ENCODE results near the gene LCE1F.

Gene LCE1F

GRCh38 chr1:152759453-152760173, 15.3 kb upstream of the LCE1F start:
- H2AK5ac ChIP-seq (ENCODE audit: low read depth, low read length), result no peak overlapping the region
- no peak overlapping the region for H3K4me2 ChIP-seq (ENCODE audit: insufficient read depth, low read length, poor library complexity, severe bottlenecking)
- peaks cover 0 to 53% of the 10 kb centered on the region in 2 donors for H3K9me3 ChIP-seq (replicated peaks in 1 of 2; ENCODE audit: control insufficient read depth in 2 of 2, insufficient read depth in 1 of 2, low read depth in 1 of 2, low read length in 2 of 2)

GRCh38 chr1:152760551-152761190, 14.3 kb upstream of the LCE1F start:
- no peak overlapping the region for H3K14ac ChIP-seq (ENCODE audit: low read length)
- no peaks in the 10 kb centered on the region for H3K27me3 ChIP-seq (ENCODE audit: control insufficient read depth in 3 of 3, insufficient read depth in 3 of 3, low read depth in 1 of 3, low read length in 3 of 3)
- peaks cover 0 to 52% of the 10 kb centered on the region in 2 donors for H3K9me3 ChIP-seq (replicated peaks in 1 of 2; ENCODE audit: control insufficient read depth in 2 of 2, insufficient read depth in 1 of 2, low read depth in 1 of 2, low read length in 2 of 2)
- no peaks in the 10 kb centered on the region for H3K36me3 ChIP-seq (replicated peaks in 1 of 2; ENCODE audit: control insufficient read depth in 2 of 2, insufficient read depth in 2 of 2, low read length in 2 of 2)
- H2BK120ac ChIP-seq (ENCODE audit: low read depth, low read length), result no peak overlapping the region
- no peaks in the 10 kb centered on the region for H3K79me1 ChIP-seq (ENCODE audit: low read depth, low read length)
- no peak overlapping the region for H3K4ac ChIP-seq (ENCODE audit: low read length)
- H3K18ac ChIP-seq (ENCODE audit: low read length), result no peak overlapping the region
- H2BK12ac ChIP-seq (ENCODE audit: low read length), result no peak overlapping the region
- H3K23ac ChIP-seq (ENCODE audit: low read depth, low read length, poor library complexity), result peak overlapping the region; percentile 13
- no peak for DNase-seq (ENCODE audit: low spot score)
- WGBS, 2 donors (ENCODE audit: extremely low coverage in 2 of 2, insufficient read length in 2 of 2, insufficient replicate concordance in 1 of 2), result no CpG with 5 or more reads among the region's 31 CpGs
- no peak overlapping the region for H4K91ac ChIP-seq (ENCODE audit: low read depth, low read length, poor library complexity)
- H3K9ac ChIP-seq (ENCODE audit: low read depth, low read length, poor library complexity), result no peak overlapping the region
- H3K4me3 ChIP-seq (ENCODE audit: low read length in 2 of 2), result peak overlapping the region in 1 of 2 donors; percentile 65
- peak overlapping the region; percentile 17 for H2AFZ ChIP-seq (ENCODE audit: low read length)
- H2AK5ac ChIP-seq (ENCODE audit: low read depth, low read length), result no peak overlapping the region
- no peak overlapping the region for H2BK5ac ChIP-seq (ENCODE audit: low read length)
- H3K4me2 ChIP-seq (ENCODE audit: insufficient read depth, low read length, poor library complexity, severe bottlenecking), result no peak overlapping the region
- H3K4me1 ChIP-seq (ENCODE audit: control insufficient read depth in 2 of 2, insufficient read depth in 1 of 2, low read depth in 1 of 2, low read length in 2 of 2), result no peaks in the 10 kb centered on the region
- H3K27ac ChIP-seq (replicated peaks; ENCODE audit: low read length), result no peak overlapping the region
- H4K8ac ChIP-seq (ENCODE audit: low read depth, low read length), result no peak overlapping the region
- H2BK15ac ChIP-seq (ENCODE audit: low read length), result no peak overlapping the region

More at GRCh38 chr1:152759453-152760173, 15.3 kb upstream of the LCE1F start:
- Histone ChIP-seq H3K4me3 (ENCODE audit: low read length in 2 of 2) (peak overlapping the region in 1 of 2 donors; percentile 59), H3K36me3 (replicated peaks in 1 of 2; ENCODE audit: control insufficient read depth in 2 of 2, insufficient read depth in 2 of 2, low read length in 2 of 2) (no peaks in the 10 kb centered on the region), H2BK15ac (ENCODE audit: low read length) (no peak overlapping the region), H3K23ac (ENCODE audit: low read depth, low read length, poor library complexity) (no peak overlapping the region), H4K8ac (ENCODE audit: low read depth, low read length) (no peak overlapping the region), H3K14ac (ENCODE audit: low read length) (no peak overlapping the region), H3K18ac (ENCODE audit: low read length) (no peak overlapping the region), H3K79me1 (ENCODE audit: low read depth, low read length) (no peaks in the 10 kb centered on the region), H2BK12ac (ENCODE audit: low read length) (no peak overlapping the region), H3K4me1 (ENCODE audit: control insufficient read depth in 2 of 2, insufficient read depth in 1 of 2, low read depth in 1 of 2, low read length in 2 of 2) (no peaks in the 10 kb centered on the region), H2AFZ (ENCODE audit: low read length) (no peak overlapping the region), H2BK5ac (ENCODE audit: low read length) (no peak overlapping the region), H3K27me3 (ENCODE audit: control insufficient read depth in 3 of 3, insufficient read depth in 3 of 3, low read depth in 1 of 3, low read length in 3 of 3) (no peaks in the 10 kb centered on the region), H4K91ac (ENCODE audit: low read depth, low read length, poor library complexity) (no peak overlapping the region), H3K27ac (replicated peaks; ENCODE audit: low read length) (no peak overlapping the region), H3K9ac (ENCODE audit: low read depth, low read length, poor library complexity) (no peak overlapping the region), H3K4ac (ENCODE audit: low read length) (no peak overlapping the region), H2BK120ac (ENCODE audit: low read depth, low read length) (no peak overlapping the region)
- no peak for DNase-seq (ENCODE audit: low spot score)
- no CpG with 5 or more reads among the region's 8 CpGs for WGBS, 2 donors (ENCODE audit: extremely low coverage in 2 of 2, insufficient read length in 2 of 2, insufficient replicate concordance in 1 of 2)

GRCh38 chr1:152761609-152762213, 13.2 kb upstream of the LCE1F start:
- Histone ChIP-seq H3K18ac (ENCODE audit: low read length) (no peak overlapping the region), H4K91ac (ENCODE audit: low read depth, low read length, poor library complexity) (no peak overlapping the region), H3K4me1 (ENCODE audit: control insufficient read depth in 2 of 2, insufficient read depth in 1 of 2, low read depth in 1 of 2, low read length in 2 of 2) (no peaks in the 10 kb centered on the region), H3K4me3 (ENCODE audit: low read length in 2 of 2) (no peak overlapping the region), H3K4ac (ENCODE audit: low read length) (no peak overlapping the region), H3K79me1 (ENCODE audit: low read depth, low read length) (no peaks in the 10 kb centered on the region), H3K27ac (replicated peaks; ENCODE audit: low read length) (no peak overlapping the region), H2AFZ (ENCODE audit: low read length) (no peak overlapping the region), H2BK12ac (ENCODE audit: low read length) (no peak overlapping the region), H2BK120ac (ENCODE audit: low read depth, low read length) (no peak overlapping the region), H2BK15ac (ENCODE audit: low read length) (no peak overlapping the region), H3K27me3 (ENCODE audit: control insufficient read depth in 3 of 3, insufficient read depth in 3 of 3, low read depth in 1 of 3, low read length in 3 of 3) (no peaks in the 10 kb centered on the region), H4K8ac (ENCODE audit: low read depth, low read length) (no peak overlapping the region), H3K4me2 (ENCODE audit: insufficient read depth, low read length, poor library complexity, severe bottlenecking) (no peak overlapping the region), H3K14ac (ENCODE audit: low read length) (no peak overlapping the region), H2BK5ac (ENCODE audit: low read length) (no peak overlapping the region), H2AK5ac (ENCODE audit: low read depth, low read length) (no peak overlapping the region), H3K9me3 (replicated peaks in 1 of 2; ENCODE audit: control insufficient read depth in 2 of 2, insufficient read depth in 1 of 2, low read depth in 1 of 2, low read length in 2 of 2) (peaks cover 0 to 54% of the 10 kb centered on the region in 2 donors), H3K36me3 (replicated peaks in 1 of 2; ENCODE audit: control insufficient read depth in 2 of 2, insufficient read depth in 2 of 2, low read length in 2 of 2) (no peaks in the 10 kb centered on the region), H3K9ac (ENCODE audit: low read depth, low read length, poor library complexity) (no peak overlapping the region), H3K23ac (ENCODE audit: low read depth, low read length, poor library complexity) (no peak overlapping the region)
- WGBS, 2 donors (ENCODE audit: extremely low coverage in 2 of 2, insufficient read length in 2 of 2, insufficient replicate concordance in 1 of 2), result no CpG with 5 or more reads among the region's 3 CpGs
- DNase-seq (ENCODE audit: low spot score), result no peak

GRCh38 chr1:152768847-152769533, 6.0 kb upstream of the LCE1F start:
- no peak overlapping the region for H3K23ac ChIP-seq (ENCODE audit: low read depth, low read length, poor library complexity)
- H3K36me3 ChIP-seq (replicated peaks in 1 of 2; ENCODE audit: control insufficient read depth in 2 of 2, insufficient read depth in 2 of 2, low read length in 2 of 2), result no peaks in the 10 kb centered on the region
- no peak overlapping the region for H2AFZ ChIP-seq (ENCODE audit: low read length)
- H2BK12ac ChIP-seq (ENCODE audit: low read length), result no peak overlapping the region
- no peak overlapping the region for H3K4me3 ChIP-seq (ENCODE audit: low read length in 2 of 2)
- H2AK5ac ChIP-seq (ENCODE audit: low read depth, low read length), result no peak overlapping the region
- no peaks in the 10 kb centered on the region for H3K27me3 ChIP-seq (ENCODE audit: control insufficient read depth in 3 of 3, insufficient read depth in 3 of 3, low read depth in 1 of 3, low read length in 3 of 3)
- H2BK15ac ChIP-seq (ENCODE audit: low read length), result no peak overlapping the region
- no CpG with 5 or more reads among the region's 8 CpGs for WGBS, 2 donors (ENCODE audit: extremely low coverage in 2 of 2, insufficient read length in 2 of 2, insufficient replicate concordance in 1 of 2)
- H2BK5ac ChIP-seq (ENCODE audit: low read length), result no peak overlapping the region
- DNase-seq (ENCODE audit: low spot score), result no peak
- no peak overlapping the region for H3K4me2 ChIP-seq (ENCODE audit: insufficient read depth, low read length, poor library complexity, severe bottlenecking)
- peaks cover 0 to 22% of the 10 kb centered on the region in 2 donors for H3K9me3 ChIP-seq (replicated peaks in 1 of 2; ENCODE audit: control insufficient read depth in 2 of 2, insufficient read depth in 1 of 2, low read depth in 1 of 2, low read length in 2 of 2)
- no peak overlapping the region for H3K4ac ChIP-seq (ENCODE audit: low read length)
- H3K79me1 ChIP-seq (ENCODE audit: low read depth, low read length), result no peaks in the 10 kb centered on the region
- no peak overlapping the region for H3K9ac ChIP-seq (ENCODE audit: low read depth, low read length, poor library complexity)
- no peak overlapping the region for H3K27ac ChIP-seq (replicated peaks; ENCODE audit: low read length)
- no peak overlapping the region for H4K8ac ChIP-seq (ENCODE audit: low read depth, low read length)
- no peak overlapping the region for H3K14ac ChIP-seq (ENCODE audit: low read length)
- H4K91ac ChIP-seq (ENCODE audit: low read depth, low read length, poor library complexity), result no peak overlapping the region
- H3K18ac ChIP-seq (ENCODE audit: low read length), result no peak overlapping the region
- H2BK120ac ChIP-seq (ENCODE audit: low read depth, low read length), result no peak overlapping the region
- no peaks in the 10 kb centered on the region for H3K4me1 ChIP-seq (ENCODE audit: control insufficient read depth in 2 of 2, insufficient read depth in 1 of 2, low read depth in 1 of 2, low read length in 2 of 2)

Data from neuronal stem cell (in vitro differentiated cells).